Nephron (organoid): ENCODE data around the gene GRB7.

ENCODE experiments used
- H3K27ac Mint-ChIP-seq, 3 experiments: 2 replicates each; pipeline ENCODE4 v1.8.0; 2020; ENCODE audit warnings: mixed read lengths in 3 of 3, mild to moderate bottlenecking in 2 of 3, moderate library complexity in 1 of 3
- H3K27me3 Mint-ChIP-seq: 2 replicates; pipeline ENCODE4 v1.8.0; 2021; ENCODE audit warnings: low read depth, mild to moderate bottlenecking, moderate library complexity, mixed read lengths
- H3K36me3 Mint-ChIP-seq: 2 replicates; pipeline ENCODE4 v1.8.0; 2020; ENCODE audit warnings: low read depth, mixed read lengths
- H3K4me1 Mint-ChIP-seq: 2 replicates; pipeline ENCODE4 v1.8.0; 2020; ENCODE audit warnings: mixed read lengths
- H3K4me3 Mint-ChIP-seq, 3 experiments: 2 replicates each; pipeline ENCODE4 v1.8.0; 2020; ENCODE audit warnings: mild to moderate bottlenecking in 3 of 3, mixed read lengths in 3 of 3, moderate library complexity in 2 of 3
- H3K9me3 Mint-ChIP-seq: 2 replicates; pipeline ENCODE4 v1.8.0; 2020; ENCODE audit warnings: mixed read lengths
- CTCF ChIP-seq, 3 experiments: fragments of 200-600 bp; sonication (generic); IDR thresholded peaks; one replicate each; pipeline ENCODE4 v1.5.0; 2021; ENCODE audit warnings: antibody characterized with exemption in 3 of 3; ENCODE audit not compliant: unreplicated experiment in 3 of 3

GRB7 gene

DNA sequence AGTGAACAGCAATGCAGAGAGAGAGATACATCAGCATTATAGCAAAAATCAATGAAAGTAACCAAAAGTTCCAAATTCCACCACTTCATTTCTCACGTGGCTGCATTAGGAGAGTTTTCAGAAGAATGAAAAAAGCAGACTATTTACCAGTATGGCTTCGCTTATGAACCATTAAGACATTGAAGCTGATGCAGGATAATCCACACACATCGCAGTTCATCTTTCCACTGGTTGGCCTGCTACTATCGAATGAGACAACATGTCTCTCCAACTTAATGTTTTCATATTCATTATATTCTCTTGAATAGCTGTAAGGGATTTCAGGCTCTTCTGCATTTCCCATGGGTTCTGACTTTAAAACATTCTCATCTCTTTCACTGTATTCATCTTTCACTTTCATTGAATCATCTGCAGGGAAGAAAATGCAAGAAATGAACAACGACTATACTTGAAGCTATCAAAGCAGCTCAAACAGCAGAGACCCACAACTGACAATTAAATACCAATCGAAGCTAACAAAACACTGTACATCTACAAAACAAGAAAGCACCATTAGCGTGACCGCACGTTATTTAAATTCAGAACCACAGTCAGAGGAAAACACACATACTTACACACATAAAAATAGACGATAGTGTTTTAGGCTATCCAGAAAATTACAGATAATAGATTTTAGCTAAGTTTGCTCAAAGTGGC is 54.9 kb downstream of the GRB7 start:
- Mint-ChIP-seq H3K4me1 (no peaks in the 10 kb centered on the region), H3K27ac (no peak overlapping the region), H3K9me3 (no peaks in the 10 kb centered on the region), H3K27me3 (peaks cover 19% of the 10 kb centered on the region), H3K4me3 (no peak overlapping the region), H3K36me3 (no peaks in the 10 kb centered on the region)
- no peak for TF ChIP-seq CTCF (IDR thresholded peaks at IDR 0.05; ENCODE audit: unreplicated experiment in 3 of 3)

GRCh38 chr17:39793301-39793872 is 55.6 kb downstream of the GRB7 start:
- H3K4me1 Mint-ChIP-seq, result no peaks in the 10 kb centered on the region
- H3K36me3 Mint-ChIP-seq, result no peaks in the 10 kb centered on the region
- no peak overlapping the region for H3K27ac Mint-ChIP-seq
- H3K9me3 Mint-ChIP-seq, result no peaks in the 10 kb centered on the region
- TF ChIP-seq CTCF (IDR thresholded peaks at IDR 0.05; ENCODE audit: unreplicated experiment in 3 of 3), result no peak
- H3K4me3 Mint-ChIP-seq, result no peak overlapping the region
- peaks cover 21% of the 10 kb centered on the region for H3K27me3 Mint-ChIP-seq

GRCh38 chr17:39794249-39794970 is 56.7 kb downstream of the GRB7 start:
- H3K4me1 Mint-ChIP-seq, result no peaks in the 10 kb centered on the region
- no peaks in the 10 kb centered on the region for H3K9me3 Mint-ChIP-seq
- peaks cover 20% of the 10 kb centered on the region for H3K27me3 Mint-ChIP-seq
- H3K36me3 Mint-ChIP-seq, result no peaks in the 10 kb centered on the region
- no peak overlapping the region for H3K4me3 Mint-ChIP-seq
- H3K27ac Mint-ChIP-seq, result no peak overlapping the region
- TF ChIP-seq CTCF (IDR thresholded peaks at IDR 0.05; ENCODE audit: unreplicated experiment in 3 of 3), result no peak
